T-helper 22 cell (primary cell): ENCODE results near the gene DUS2.
"Not testable (repeated sequence)": the region's sequence is repeated elsewhere in the genome, so short reads cannot be mapped to it uniquely, and the experiment has no call there.

Source experiments
- DNase-seq: peaks from one replicate; pipeline ENCODE4 v3.0.0-alpha.2; 2020; ENCODE audit warnings: low read depth

DUS2 gene

DNA sequence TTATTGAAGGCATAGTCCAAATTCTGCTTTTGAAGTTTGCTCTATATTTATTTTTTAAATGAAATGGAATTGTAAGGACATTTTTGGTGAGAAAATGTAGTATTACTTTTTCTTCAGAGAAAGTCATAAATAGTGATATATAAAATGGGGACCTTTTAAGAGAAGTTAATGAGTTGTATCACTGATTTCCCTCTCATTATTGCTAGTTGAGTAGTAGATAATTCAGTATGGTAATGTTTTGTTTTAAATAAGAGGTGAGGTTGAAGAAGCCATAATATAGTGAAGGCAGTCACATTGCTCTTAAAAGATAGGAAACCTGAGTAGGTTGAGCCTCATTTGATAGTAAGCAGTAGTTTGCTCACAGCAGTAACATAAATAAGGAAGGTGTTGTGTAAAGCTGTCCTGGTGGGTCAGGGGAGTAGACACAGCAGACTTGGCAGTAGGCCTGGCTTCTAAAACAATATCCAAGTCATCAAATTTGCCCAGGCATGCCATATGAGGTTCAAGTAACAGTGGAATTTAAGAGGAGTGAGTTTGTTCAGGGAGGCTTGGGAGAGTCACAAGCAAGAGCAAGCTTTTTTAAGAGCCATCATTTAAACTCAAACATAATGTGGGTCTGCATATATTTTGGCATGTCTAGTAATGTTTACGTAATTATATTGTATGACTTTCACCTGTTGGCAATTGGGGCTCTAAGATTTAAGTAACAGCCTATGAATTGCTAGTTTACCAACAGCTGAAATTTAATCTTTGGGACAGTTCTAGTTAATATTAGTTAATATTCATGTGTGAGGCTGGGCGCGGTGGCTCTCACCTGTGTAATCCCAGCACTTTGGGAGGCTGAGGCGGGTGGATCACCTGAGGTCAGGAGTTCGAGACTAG is 68.5 kb downstream of the DUS2 start:
- DNase-seq, result no peak

DNA sequence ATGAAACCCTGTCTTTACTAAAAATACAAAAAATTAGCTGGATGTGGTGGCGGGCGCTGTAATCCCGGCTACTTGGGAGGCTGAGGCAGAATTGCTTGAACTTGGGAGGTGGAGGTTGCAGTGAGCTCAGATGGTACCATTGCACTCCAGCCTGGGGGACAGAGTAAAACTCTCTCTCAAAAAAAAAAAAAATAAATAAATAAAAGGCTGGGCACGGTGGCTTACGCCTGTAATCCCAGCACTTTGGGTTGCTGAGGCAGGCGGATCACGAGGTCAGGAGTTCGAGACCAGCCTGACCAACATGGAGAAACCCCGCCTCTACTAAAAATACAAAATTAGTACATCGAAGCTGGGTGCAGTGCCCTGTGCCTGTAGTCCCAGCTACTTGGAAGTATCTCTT is 69.2 kb downstream of the DUS2 start:
- DNase-seq, result not testable (repeated sequence)

DNA sequence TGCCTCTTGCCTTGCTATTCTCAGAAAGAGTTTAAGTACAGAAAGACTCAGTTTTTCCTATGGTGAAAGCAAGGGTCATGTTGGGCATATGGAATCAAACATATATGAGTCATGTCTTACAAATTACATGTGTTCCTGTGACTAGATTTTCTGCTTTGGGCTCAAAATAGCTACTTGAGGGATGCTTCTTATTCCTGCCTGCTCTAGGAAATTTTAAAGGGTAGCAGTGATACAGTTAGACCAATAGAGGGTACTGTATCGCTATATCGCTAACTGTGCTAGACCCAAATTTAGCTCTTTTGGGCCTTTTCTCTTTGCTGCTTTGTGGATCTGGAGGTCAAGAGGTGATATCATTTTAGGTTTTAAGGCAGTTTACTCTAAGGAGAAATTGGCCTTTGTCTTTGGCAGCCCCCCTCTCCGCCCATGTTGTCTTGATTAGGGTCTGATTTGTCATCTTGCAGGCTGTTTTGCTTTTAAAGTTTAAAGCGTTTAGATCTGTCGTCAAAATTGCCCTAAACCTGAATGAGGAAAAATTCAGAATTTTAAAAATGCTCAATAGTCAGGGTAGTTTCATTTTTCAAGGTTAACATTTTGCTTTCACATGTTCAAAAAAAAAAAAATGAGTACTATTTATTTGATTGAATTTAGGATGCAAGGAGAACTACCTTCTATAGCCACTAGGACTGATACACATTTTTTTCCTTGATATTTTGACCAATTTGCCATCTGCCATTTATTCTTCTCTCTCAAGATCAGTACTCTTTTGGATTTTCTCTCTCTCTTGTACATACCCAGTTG is 70.9 kb downstream of the DUS2 start:
- DNase-seq, result no peak

DNA sequence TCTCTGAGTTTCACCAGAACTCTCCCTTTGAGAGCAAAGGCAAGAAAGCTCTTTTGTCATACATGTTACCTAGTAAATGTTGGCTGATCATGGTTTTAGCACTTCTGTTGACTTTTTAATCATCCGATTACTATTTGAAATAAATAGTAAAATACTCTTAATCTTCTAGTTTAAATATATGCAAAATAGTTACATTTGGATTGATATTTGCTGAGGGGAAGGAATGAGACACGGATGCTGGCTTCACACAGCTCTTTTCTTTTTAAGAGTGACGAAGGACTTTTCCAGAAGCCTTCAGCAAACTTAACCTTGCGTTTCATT is 71.5 kb downstream of the DUS2 start:
- DNase-seq, result no peak

- DNase-seq, result no peak
These were observed 73.4 kb downstream of the DUS2 start for GRCh38 chr16:68096491-68096890.

DNA sequence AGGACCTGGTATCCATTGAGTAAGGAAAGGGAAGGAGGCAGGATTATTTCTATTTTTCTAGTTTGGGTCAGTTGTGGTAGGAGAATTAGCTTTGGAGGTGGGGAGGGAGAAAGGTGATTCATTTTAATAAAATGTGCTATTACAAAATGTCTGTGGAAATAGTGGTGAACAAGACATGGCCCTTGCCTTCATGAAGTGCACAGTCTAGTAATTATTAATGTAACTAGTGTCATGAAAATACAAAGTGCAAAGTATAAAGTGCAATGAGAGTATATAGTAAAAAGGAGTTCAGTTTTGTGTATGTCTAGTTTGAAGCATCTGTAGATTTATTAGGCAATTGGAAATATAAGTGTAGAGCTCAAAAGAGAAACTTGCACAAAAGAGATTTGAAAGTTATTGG is 74.0 kb downstream of the DUS2 start:
- no peak for DNase-seq

DNA sequence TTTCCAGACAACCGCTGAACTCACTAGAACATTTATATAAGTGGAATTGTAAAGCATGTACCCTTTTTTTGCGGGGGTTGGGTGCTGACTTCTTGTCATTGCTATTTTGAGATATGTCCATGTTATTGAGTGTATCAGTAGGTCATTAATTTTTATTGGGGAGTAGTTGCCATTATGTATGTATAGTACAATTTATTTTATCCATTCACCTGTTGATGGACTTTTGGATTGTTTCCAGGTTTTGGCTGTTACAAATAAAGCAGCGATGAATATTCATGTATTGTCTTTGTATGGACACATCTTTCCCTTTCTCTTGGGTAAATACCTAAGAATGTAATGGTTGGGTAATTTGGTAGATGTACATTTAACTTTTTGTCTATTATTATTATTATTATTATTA is 74.8 kb downstream of the DUS2 start:
- DNase-seq, result no peak

GRCh38 chr16:68100488-68100887 is 77.4 kb downstream of the DUS2 start:
- no peak for DNase-seq

DNA sequence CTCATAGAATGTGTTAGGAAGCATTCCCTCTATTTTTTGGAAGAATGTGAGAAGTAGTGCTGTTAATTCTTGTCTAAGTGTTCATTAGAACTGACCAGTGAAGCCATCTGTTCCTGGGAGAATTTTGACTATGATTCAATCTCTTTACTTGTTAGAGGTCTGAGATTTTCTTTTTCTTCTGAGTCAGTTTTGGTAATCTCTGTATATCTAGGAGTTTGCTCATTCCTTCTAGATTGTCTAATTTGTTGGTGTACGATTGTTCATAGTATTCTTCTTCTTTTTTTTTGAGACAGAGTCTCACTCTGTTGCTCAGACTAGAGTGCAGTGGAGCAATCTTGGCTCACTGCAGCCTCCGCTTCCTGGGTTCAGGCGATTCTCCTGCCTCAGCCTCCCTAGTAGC is 82.5 kb downstream of the DUS2 start:
- no peak for DNase-seq

GRCh38 chr16:68107230-68107928 is 84.3 kb downstream of the DUS2 start:
- not testable (repeated sequence) for DNase-seq

- DNase-seq, result not testable (repeated sequence)
These were observed 86.1 kb downstream of the DUS2 start for GRCh38 chr16:68109156-68109555.

DNA sequence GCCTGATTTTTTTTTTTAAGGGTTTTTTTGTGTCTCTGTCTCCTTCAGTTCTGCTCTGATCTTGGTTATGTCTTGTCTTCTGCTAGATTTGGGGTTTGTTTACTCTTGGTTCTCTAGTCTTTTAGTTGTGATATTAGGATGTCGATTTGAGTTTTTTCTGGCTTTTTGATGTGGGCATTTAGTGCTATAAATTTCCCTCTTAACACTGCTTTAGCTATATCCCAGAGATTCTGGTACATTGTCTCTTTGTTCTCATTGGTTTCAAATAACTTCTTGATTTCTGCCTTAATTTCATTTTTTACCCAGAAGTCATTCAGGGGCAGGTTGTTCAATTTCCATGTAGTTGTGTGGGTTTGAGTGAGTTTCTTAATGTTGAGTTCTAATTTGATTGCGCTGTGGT is 87.5 kb downstream of the DUS2 start:
- not testable (repeated sequence) for DNase-seq

DNA sequence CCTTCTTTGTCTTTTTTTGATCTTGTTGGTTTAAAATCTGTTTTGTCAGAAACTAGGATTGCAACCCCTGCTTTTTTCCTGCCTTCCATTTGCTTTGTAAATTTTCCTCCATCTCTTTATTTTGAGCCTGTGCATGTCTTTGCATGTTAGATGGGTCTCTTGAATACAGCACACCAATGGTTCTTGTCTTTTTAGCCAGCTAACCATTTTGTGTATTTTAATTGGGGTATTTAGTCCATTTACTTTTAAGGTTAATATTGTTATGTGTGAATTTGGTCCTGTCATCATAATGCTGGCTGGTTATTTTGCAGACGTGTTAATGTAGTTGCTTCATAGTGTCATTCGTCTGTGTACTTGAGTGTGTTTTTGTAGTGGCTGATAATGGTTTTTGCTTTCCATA is 88.3 kb downstream of the DUS2 start:
- no peak for DNase-seq

GRCh38 chr16:68113059-68113761 is 90.1 kb downstream of the DUS2 start:
- DNase-seq, result no peak

GRCh38 chr16:68113765-68114240 is 90.7 kb downstream of the DUS2 start:
- no peak for DNase-seq

- DNase-seq, result not testable (repeated sequence)
These were observed 91.9 kb downstream of the DUS2 start for GRCh38 chr16:68114939-68115338.

GRCh38 chr16:68115851-68116250 is 92.8 kb downstream of the DUS2 start:
- no peak for DNase-seq

DNA sequence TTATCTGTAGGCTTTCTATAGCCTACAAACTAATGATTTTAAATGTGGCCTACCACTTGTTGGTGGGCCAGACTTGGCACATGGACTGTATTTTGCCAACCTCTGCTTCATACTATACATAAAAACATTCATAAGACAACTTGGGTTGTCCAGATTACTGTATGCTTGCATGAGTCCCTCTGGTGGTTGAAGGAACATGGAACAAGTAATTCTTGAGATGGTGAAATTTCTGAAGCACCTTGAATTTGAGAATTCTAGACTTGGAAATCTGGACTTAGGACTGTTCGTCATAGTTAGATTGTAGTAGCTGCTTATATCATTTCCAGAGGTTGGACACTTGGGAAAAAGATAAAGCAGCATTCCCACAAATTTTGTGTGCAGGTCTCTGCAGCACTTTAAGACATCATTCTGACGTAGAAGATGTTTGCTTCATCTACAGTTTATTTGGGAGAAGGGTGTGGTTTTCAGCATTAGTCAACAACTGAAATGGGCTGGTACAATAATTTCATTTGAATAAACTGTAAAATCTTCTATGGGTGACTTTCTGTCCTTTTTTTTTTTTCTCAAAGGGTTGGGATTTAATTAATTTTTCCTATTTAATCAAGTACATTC is 93.3 kb downstream of the DUS2 start:
- no peak for DNase-seq

DNA sequence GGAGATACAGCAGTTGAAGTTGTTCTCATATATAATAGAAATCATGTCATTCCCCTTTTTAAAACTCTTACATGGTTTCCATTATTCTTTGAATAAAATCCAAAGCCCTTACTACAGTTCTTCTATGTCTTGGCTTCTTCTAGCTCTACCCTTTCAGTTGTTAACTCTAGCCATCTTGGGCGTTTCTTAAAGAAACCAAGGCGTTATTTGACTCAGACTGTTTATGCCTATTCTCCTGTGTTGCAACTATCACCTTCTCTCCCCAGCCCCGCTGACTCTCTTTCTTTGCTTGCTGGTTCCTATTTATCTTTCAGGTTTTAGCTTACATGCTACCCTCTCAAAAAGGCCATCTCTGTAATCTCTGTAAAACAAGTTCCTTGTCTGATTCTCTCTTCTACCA is 94.8 kb downstream of the DUS2 start:
- no peak for DNase-seq

DNA sequence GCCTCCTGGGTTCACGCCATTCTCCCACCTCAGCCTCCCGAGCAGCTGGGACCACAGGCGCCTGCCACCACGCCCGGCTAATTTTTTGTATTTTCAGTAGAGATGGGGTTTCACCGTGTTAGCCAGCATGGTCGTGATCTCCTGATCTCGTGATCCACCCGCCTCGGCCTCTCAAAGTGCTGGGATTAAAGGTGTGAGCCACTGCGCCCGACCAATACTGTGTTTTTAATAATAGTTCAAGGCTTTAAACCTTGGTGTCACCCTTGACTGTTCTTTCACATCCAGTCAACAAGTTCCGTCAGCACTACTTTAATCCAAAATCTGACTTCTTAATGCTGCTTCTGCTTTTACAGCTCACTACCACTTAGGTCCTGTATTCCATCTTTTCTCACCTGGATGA is 95.9 kb downstream of the DUS2 start:
- not testable (repeated sequence) for DNase-seq

DNA sequence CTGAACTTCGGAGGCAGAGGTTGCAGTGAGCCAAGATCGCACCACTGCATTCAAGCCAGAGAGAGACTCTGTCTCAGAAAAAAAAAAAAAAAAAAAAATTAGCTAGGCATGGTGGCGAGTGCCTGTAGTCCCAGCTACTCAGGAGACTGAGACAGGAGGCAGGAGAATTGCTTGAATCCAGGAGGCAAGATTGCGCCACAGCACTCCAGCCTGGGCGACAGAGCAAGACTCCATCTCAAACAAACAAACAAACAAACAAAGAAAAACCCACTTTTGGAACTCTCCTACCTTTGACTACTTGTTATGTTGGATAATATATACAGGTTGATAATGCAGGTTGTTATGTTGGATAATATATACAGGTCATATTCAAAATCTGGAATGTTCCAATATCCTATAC is 97.4 kb downstream of the DUS2 start:
- not testable (repeated sequence) for DNase-seq

DNA sequence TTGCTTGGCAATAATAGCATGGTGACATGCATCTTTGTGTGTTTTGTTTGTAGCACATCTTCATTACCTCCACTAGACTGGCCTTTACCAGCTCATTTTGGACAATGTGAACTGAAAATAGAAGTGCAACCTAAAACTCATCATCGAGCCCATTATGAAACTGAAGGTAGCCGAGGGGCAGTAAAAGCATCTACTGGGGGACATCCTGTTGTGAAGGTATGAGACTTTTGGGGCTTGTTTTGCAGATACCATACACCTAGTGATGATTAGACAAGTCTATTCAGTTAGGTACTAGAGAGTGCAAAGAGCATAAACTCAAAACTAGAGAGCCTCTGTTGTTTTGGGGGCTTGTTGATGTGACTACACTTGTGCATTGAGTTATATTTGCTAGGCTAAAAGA is 103.3 kb downstream of the DUS2 start:
- DNase-seq, result no peak
